DND-41 (cell line): Measurements from ENCODE around the gene RGR.

Source experiments
- EZH2 ChIP-seq: IDR thresholded peaks from 3 replicates; pipeline ENCODE4 v1.6.1; 2012; ENCODE audit warnings: borderline replicate concordance, low read depth, mild to moderate bottlenecking, moderate library complexity, low read length, inconsistent platforms; ENCODE audit not compliant: severe bottlenecking
- TF ChIP-seq, protein P1 (sequence below): IDR thresholded peaks from 2 replicates; pipeline ENCODE4 v1.5.1; 2012; ENCODE audit warnings: borderline replicate concordance, low read length, moderate library complexity, mild to moderate bottlenecking; ENCODE audit not compliant: poor library complexity, severe bottlenecking; ENCODE audit errors: extremely low read depth

DNA sequence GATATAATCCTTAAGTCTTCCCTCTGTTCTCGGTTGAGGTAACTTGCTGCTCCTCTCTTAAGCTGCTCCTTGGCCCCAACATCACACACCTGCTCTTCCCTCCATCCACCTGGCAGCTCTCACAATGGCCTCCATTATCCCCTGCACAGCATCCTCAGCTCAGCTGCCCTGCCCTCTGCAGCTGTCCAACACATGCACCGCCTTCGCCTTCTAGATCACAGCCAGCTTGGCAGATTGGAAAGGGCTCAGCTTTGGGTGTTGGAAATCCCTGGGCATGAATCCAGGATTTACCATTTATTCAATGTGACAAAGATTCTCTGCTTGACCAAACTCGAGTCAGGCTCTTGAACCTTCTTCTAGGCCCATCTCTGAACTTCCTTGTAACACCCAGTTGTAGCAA lies 20.6 kb downstream of the RGR start:
- TF ChIP-seq, protein P1, sequence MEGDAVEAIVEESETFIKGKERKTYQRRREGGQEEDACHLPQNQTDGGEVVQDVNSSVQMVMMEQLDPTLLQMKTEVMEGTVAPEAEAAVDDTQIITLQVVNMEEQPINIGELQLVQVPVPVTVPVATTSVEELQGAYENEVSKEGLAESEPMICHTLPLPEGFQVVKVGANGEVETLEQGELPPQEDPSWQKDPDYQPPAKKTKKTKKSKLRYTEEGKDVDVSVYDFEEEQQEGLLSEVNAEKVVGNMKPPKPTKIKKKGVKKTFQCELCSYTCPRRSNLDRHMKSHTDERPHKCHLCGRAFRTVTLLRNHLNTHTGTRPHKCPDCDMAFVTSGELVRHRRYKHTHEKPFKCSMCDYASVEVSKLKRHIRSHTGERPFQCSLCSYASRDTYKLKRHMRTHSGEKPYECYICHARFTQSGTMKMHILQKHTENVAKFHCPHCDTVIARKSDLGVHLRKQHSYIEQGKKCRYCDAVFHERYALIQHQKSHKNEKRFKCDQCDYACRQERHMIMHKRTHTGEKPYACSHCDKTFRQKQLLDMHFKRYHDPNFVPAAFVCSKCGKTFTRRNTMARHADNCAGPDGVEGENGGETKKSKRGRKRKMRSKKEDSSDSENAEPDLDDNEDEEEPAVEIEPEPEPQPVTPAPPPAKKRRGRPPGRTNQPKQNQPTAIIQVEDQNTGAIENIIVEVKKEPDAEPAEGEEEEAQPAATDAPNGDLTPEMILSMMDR: no peak
- TF ChIP-seq EZH2: no peak
